ENCODE data around the gene NHEJ1.
A peak's percentile ranks its signal among the peaks of the same experiment; 100 is the strongest.

Gene NHEJ1

GRCh38 chr2:219078126-219078525 lies 82.5 kb downstream of the NHEJ1 start:
- Histone ChIP-seq H3K9ac (ENCODE audit: low read depth, low read length) (no peak overlapping the region), H3K4me1 (ENCODE audit: control insufficient read depth, insufficient read depth, low read length) (no peaks in the 10 kb centered on the region), H3K9me3 (replicated peaks; ENCODE audit: low read length) (no peaks in the 10 kb centered on the region), H3K4me3 (ENCODE audit: low read length) (no peak overlapping the region), H3K27me3 (ENCODE audit: control insufficient read depth, insufficient read depth, low read length) (no peaks in the 10 kb centered on the region), H3K36me3 (ENCODE audit: insufficient read depth, low read length) (peaks cover 15% of the 10 kb centered on the region), H3K4me2 (ENCODE audit: low read length) (no peak overlapping the region)

- H3K36me3 ChIP-seq (ENCODE audit: insufficient read depth, low read length): peaks cover 15% of the 10 kb centered on the region
- H3K9me3 ChIP-seq (replicated peaks; ENCODE audit: low read length): no peaks in the 10 kb centered on the region
- no peaks in the 10 kb centered on the region for H3K27me3 ChIP-seq (ENCODE audit: control insufficient read depth, insufficient read depth, low read length)
- no peak overlapping the region for H3K4me2 ChIP-seq (ENCODE audit: low read length)
- H3K4me3 ChIP-seq (ENCODE audit: low read length): no peak overlapping the region
- no peak overlapping the region for H3K9ac ChIP-seq (ENCODE audit: low read depth, low read length)
- peaks cover 7% of the 10 kb centered on the region for H3K4me1 ChIP-seq (ENCODE audit: control insufficient read depth, insufficient read depth, low read length)
Observed at GRCh38 chr2:219076253-219076652, 84.4 kb downstream of the NHEJ1 start.

- peaks cover 7% of the 10 kb centered on the region for H3K4me1 ChIP-seq (ENCODE audit: control insufficient read depth, insufficient read depth, low read length)
- H3K4me2 ChIP-seq (ENCODE audit: low read length): no peak overlapping the region
- H3K9ac ChIP-seq (ENCODE audit: low read depth, low read length): no peak overlapping the region
- no peak overlapping the region for H3K4me3 ChIP-seq (ENCODE audit: low read length)
- no peaks in the 10 kb centered on the region for H3K9me3 ChIP-seq (replicated peaks; ENCODE audit: low read length)
- H3K36me3 ChIP-seq (ENCODE audit: insufficient read depth, low read length): peaks cover 15% of the 10 kb centered on the region
- H3K27me3 ChIP-seq (ENCODE audit: control insufficient read depth, insufficient read depth, low read length): no peaks in the 10 kb centered on the region
Observed at GRCh38 chr2:219073413-219074129, 87.0 kb downstream of the NHEJ1 start.

- Histone ChIP-seq H3K9me3 (replicated peaks; ENCODE audit: low read length) (no peaks in the 10 kb centered on the region), H3K4me3 (ENCODE audit: low read length) (no peak overlapping the region), H3K27me3 (ENCODE audit: control insufficient read depth, insufficient read depth, low read length) (no peaks in the 10 kb centered on the region), H3K4me1 (ENCODE audit: control insufficient read depth, insufficient read depth, low read length) (peaks cover 7% of the 10 kb centered on the region), H3K4me2 (ENCODE audit: low read length) (no peak overlapping the region), H3K9ac (ENCODE audit: low read depth, low read length) (no peak overlapping the region), H3K36me3 (ENCODE audit: insufficient read depth, low read length) (peaks cover 15% of the 10 kb centered on the region)
Observed at GRCh38 chr2:219072741-219073250, 87.8 kb downstream of the NHEJ1 start.

- Histone ChIP-seq H3K4me1 (ENCODE audit: control insufficient read depth, insufficient read depth, low read length) (peaks cover 7% of the 10 kb centered on the region), H3K36me3 (ENCODE audit: insufficient read depth, low read length) (peaks cover 8% of the 10 kb centered on the region), H3K4me2 (ENCODE audit: low read length) (no peak overlapping the region), H3K27me3 (ENCODE audit: control insufficient read depth, insufficient read depth, low read length) (no peaks in the 10 kb centered on the region), H3K4me3 (ENCODE audit: low read length) (no peak overlapping the region), H3K9me3 (replicated peaks; ENCODE audit: low read length) (no peaks in the 10 kb centered on the region), H3K9ac (ENCODE audit: low read depth, low read length) (no peak overlapping the region)
Observed at GRCh38 chr2:219071131-219071816, 89.3 kb downstream of the NHEJ1 start.

GRCh38 chr2:219065484-219065883 lies 95.1 kb downstream of the NHEJ1 start:
- H3K4me1 ChIP-seq (ENCODE audit: control insufficient read depth, insufficient read depth, low read length): no peaks in the 10 kb centered on the region
- H3K4me2 ChIP-seq (ENCODE audit: low read length): no peak overlapping the region
- no peaks in the 10 kb centered on the region for H3K9me3 ChIP-seq (replicated peaks; ENCODE audit: low read length)
- no peak overlapping the region for H3K9ac ChIP-seq (ENCODE audit: low read depth, low read length)
- H3K27me3 ChIP-seq (ENCODE audit: control insufficient read depth, insufficient read depth, low read length): peaks cover 22% of the 10 kb centered on the region
- H3K36me3 ChIP-seq (ENCODE audit: insufficient read depth, low read length): no peaks in the 10 kb centered on the region
- H3K4me3 ChIP-seq (ENCODE audit: low read length): no peak overlapping the region

- Histone ChIP-seq H3K27me3 (ENCODE audit: control insufficient read depth, insufficient read depth, low read length) (peaks cover 54% of the 10 kb centered on the region), H3K4me2 (ENCODE audit: low read length) (no peak overlapping the region), H3K36me3 (ENCODE audit: insufficient read depth, low read length) (no peaks in the 10 kb centered on the region), H3K4me3 (ENCODE audit: low read length) (no peak overlapping the region), H3K9ac (ENCODE audit: low read depth, low read length) (no peak overlapping the region), H3K9me3 (replicated peaks; ENCODE audit: low read length) (no peaks in the 10 kb centered on the region), H3K4me1 (ENCODE audit: control insufficient read depth, insufficient read depth, low read length) (peaks cover 26% of the 10 kb centered on the region)
Observed at GRCh38 chr2:219062081-219062480, 98.5 kb downstream of the NHEJ1 start.

GRCh38 chr2:219060821-219061791 lies 99.5 kb downstream of the NHEJ1 start, which contains the start of gene IHH:
TSS of gene IHH (minus strand) at chr2:219060921. CDS start at chr2:219060467, 454 bp downstream.
- Histone ChIP-seq H3K27me3 (ENCODE audit: control insufficient read depth, insufficient read depth, low read length) (peaks cover 64% of the 10 kb centered on the region), H3K36me3 (ENCODE audit: insufficient read depth, low read length) (no peaks in the 10 kb centered on the region), H3K9me3 (replicated peaks; ENCODE audit: low read length) (no peaks in the 10 kb centered on the region), H3K4me2 (ENCODE audit: low read length) (peak within 1 kb of the TSS; percentile 76), H3K4me1 (ENCODE audit: control insufficient read depth, insufficient read depth, low read length) (peaks cover 26% of the 10 kb centered on the region), H3K4me3 (ENCODE audit: low read length) (peak within 1 kb of the TSS; percentile 58), H3K9ac (ENCODE audit: low read depth, low read length) (no peak within 1 kb of the TSS)

- Histone ChIP-seq H3K4me1 (ENCODE audit: control insufficient read depth, insufficient read depth, low read length) (peaks cover 26% of the 10 kb centered on the region), H3K36me3 (ENCODE audit: insufficient read depth, low read length) (no peaks in the 10 kb centered on the region), H3K4me2 (ENCODE audit: low read length) (peak overlapping the region; percentile 28), H3K9ac (ENCODE audit: low read depth, low read length) (no peak overlapping the region), H3K27me3 (ENCODE audit: control insufficient read depth, insufficient read depth, low read length) (peaks cover 75% of the 10 kb centered on the region), H3K9me3 (replicated peaks; ENCODE audit: low read length) (no peaks in the 10 kb centered on the region), H3K4me3 (ENCODE audit: low read length) (no peak overlapping the region)
Observed at GRCh38 chr2:219059725-219060682, 100.6 kb downstream of the NHEJ1 start.

- H3K4me1 ChIP-seq (ENCODE audit: control insufficient read depth, insufficient read depth, low read length): peaks cover 26% of the 10 kb centered on the region
- H3K36me3 ChIP-seq (ENCODE audit: insufficient read depth, low read length): no peaks in the 10 kb centered on the region
- H3K27me3 ChIP-seq (ENCODE audit: control insufficient read depth, insufficient read depth, low read length): peaks cover 81% of the 10 kb centered on the region
- H3K9ac ChIP-seq (ENCODE audit: low read depth, low read length): no peak overlapping the region
- no peaks in the 10 kb centered on the region for H3K9me3 ChIP-seq (replicated peaks; ENCODE audit: low read length)
- peak overlapping the region; percentile 28 for H3K4me2 ChIP-seq (ENCODE audit: low read length)
- H3K4me3 ChIP-seq (ENCODE audit: low read length): no peak overlapping the region
Observed at GRCh38 chr2:219059375-219059724, 101.3 kb downstream of the NHEJ1 start.

All from skeletal muscle satellite cell (primary cell).